Measurements from ENCODE around the gene CYP4F12. TPM values are rescaled to one million over a fixed set of nuclear protein-coding genes. Genes with fewer than 3 reads are reported as not detected.
A peak's percentile ranks its signal among the peaks of the same experiment; 100 is the strongest.

CYP4F12 gene
- total RNA-seq, 1 experiment from 2014 or later: not detected

DNA sequence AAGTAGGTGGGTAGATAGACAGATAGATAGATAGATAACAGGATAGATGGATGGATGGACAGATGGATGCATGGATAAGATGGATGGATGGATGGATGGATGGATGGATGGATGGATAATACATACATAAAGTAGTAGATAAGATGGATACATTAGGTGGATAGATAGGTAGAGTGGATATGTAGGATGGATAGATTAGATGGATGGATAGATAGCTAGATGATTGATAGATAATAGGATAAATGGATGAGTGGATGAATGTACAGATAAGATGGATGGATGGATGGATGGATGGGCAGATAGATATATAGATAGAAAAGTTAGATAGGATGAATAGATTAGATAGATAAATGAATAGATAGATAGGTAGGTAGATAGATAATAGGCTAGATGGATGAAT is 30.1 kb upstream of the CYP4F12 start:
- Mint-ChIP-seq H3K27me3 (ENCODE audit: low read depth) (peaks cover 6% of the 10 kb centered on the region), H3K9me3 (peaks cover 91 to 98% of the 10 kb centered on the region in 2 experiments), H3K36me3 (ENCODE audit: insufficient read depth in 1 of 3, low read depth in 3 of 3) (peaks cover 3 to 44% (median 6%) of the 10 kb centered on the region in 3 experiments; a peak in 5 of 7 replicates), H3K4me1 (no peaks in the 10 kb centered on the region), H3K27ac (no peak overlapping the region), H3K4me3 (0 out of 5 replicates have a peak overlapping the region, but pooled peaks of 1 of the 2 experiments have one; percentile 8)
- H3T11ph ChIP-seq (ENCODE audit: low read length): no peak overlapping the region
- no peaks in the 10 kb centered on the region for H3K23me2 ChIP-seq (ENCODE audit: insufficient read length, low read depth, low read length, poor library complexity, severe bottlenecking)
- H3K4me1 ChIP-seq (ENCODE audit: insufficient read depth, low read length): no peaks in the 10 kb centered on the region
- H2AK5ac ChIP-seq (ENCODE audit: insufficient read length, low read length): no peak overlapping the region
- TF ChIP-seq, protein P1, sequence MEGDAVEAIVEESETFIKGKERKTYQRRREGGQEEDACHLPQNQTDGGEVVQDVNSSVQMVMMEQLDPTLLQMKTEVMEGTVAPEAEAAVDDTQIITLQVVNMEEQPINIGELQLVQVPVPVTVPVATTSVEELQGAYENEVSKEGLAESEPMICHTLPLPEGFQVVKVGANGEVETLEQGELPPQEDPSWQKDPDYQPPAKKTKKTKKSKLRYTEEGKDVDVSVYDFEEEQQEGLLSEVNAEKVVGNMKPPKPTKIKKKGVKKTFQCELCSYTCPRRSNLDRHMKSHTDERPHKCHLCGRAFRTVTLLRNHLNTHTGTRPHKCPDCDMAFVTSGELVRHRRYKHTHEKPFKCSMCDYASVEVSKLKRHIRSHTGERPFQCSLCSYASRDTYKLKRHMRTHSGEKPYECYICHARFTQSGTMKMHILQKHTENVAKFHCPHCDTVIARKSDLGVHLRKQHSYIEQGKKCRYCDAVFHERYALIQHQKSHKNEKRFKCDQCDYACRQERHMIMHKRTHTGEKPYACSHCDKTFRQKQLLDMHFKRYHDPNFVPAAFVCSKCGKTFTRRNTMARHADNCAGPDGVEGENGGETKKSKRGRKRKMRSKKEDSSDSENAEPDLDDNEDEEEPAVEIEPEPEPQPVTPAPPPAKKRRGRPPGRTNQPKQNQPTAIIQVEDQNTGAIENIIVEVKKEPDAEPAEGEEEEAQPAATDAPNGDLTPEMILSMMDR (conservative IDR thresholded peaks at IDR 0.05): no peak
- no peak overlapping the region for H2BK20ac ChIP-seq (ENCODE audit: low read depth, low read length, poor library complexity, severe bottlenecking)
- H4K91ac ChIP-seq (ENCODE audit: insufficient read length, low read depth, low read length): no peak overlapping the region
- H2BK15ac ChIP-seq (ENCODE audit: low read depth, low read length): no peak overlapping the region
- no peaks in the 10 kb centered on the region for H3K27me3 ChIP-seq (ENCODE audit: insufficient read depth, low read length)
- H3K4me2 ChIP-seq (ENCODE audit: insufficient read depth, insufficient read length, low read length): no peak overlapping the region
- no peak overlapping the region for H3K27ac ChIP-seq (ENCODE audit: insufficient read length, low read depth, low read length)
- no peak overlapping the region for H3K18ac ChIP-seq (ENCODE audit: insufficient read length, low read depth, low read length)
- no peak overlapping the region for H3K23ac ChIP-seq (ENCODE audit: insufficient read length, low read depth, low read length)
- no peak overlapping the region for H3K9ac ChIP-seq (ENCODE audit: extremely low read depth, insufficient read length, low read length)
- H3K56ac ChIP-seq (ENCODE audit: insufficient read length, low read depth, low read length): no peak overlapping the region
- H4K20me1 ChIP-seq (ENCODE audit: control insufficient read depth, insufficient read depth, insufficient read length): no peaks in the 10 kb centered on the region
- no peak overlapping the region for H4K5ac ChIP-seq (ENCODE audit: insufficient read length, low read depth, low read length)
- no peak overlapping the region for H2BK12ac ChIP-seq (ENCODE audit: insufficient read length, low read depth, low read length)
- no peak overlapping the region for H2BK5ac ChIP-seq (ENCODE audit: insufficient read length, low read length)
- no peaks in the 10 kb centered on the region for H3K79me1 ChIP-seq (ENCODE audit: insufficient read depth, low read depth, low read length, poor library complexity, severe bottlenecking)
- no peaks in the 10 kb centered on the region for H3K79me2 ChIP-seq (ENCODE audit: insufficient read depth, low read length)
- H2AFZ ChIP-seq (ENCODE audit: low read length): no peak overlapping the region
- no peak overlapping the region for H3K14ac ChIP-seq (ENCODE audit: insufficient read depth, low read length)
- H3K4ac ChIP-seq (ENCODE audit: low read depth, low read length): no peak overlapping the region
- no peak for DNase-seq
- no peak overlapping the region for H2BK120ac ChIP-seq (ENCODE audit: low read depth, low read length, poor library complexity, severe bottlenecking)
- H3K9me3 ChIP-seq (ENCODE audit: control insufficient read depth, low read depth, low read length): peaks cover 96% of the 10 kb centered on the region
- H4K8ac ChIP-seq (replicated peaks; ENCODE audit: insufficient read length, low read depth, low read length): no peak overlapping the region

Measured in H9 (cell line).